GM12865 (cell line): Measurements from ENCODE around the gene SPATA20.

Experiments used
- DNase-seq: peaks from one replicate; pipeline ENCODE4 v3.0.0; 2010; ENCODE audit warnings: low read depth
- H3K4me3 ChIP-seq: 2 replicates; pipeline ENCODE4 v1.5.1; 2011; ENCODE audit warnings: mild to moderate bottlenecking, low read depth, low read length, control low read depth
- CTCF ChIP-seq: IDR thresholded peaks from 2 replicates; pipeline ENCODE4 v1.5.1; 2011; ENCODE audit warnings: low read length, control low read depth, low read depth, inconsistent platforms; ENCODE audit not compliant: insufficient read depth; ENCODE audit errors: missing control alignments

SPATA20 gene

GRCh38 chr17:50505591-50506130, 41.3 kb upstream of the SPATA20 start:
- no peak for DNase-seq
- no peak overlapping the region for H3K4me3 ChIP-seq
- TF ChIP-seq CTCF: no peak

DNA sequence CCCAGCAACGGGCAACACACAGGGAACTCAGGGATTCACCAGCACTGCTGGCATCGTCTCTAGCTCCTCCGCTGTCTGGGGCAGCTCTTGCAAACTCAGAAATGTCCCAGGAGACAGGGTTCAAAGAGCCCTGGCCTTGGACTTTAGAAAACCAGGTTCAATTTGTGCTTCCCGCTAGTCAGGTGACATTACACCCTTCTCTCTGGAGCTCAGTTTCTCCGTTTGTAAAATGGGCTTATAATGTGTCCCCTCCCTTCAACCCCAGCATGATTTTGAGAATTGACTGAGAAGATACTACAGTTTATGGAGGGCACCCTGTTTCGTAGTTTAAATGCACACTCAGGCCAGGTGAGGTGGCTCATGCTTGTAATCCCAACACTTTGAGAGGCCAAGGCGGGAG, 40.7 kb upstream of the SPATA20 start:
- no peak overlapping the region for H3K4me3 ChIP-seq
- no peak for DNase-seq
- TF ChIP-seq CTCF: no peak

DNA sequence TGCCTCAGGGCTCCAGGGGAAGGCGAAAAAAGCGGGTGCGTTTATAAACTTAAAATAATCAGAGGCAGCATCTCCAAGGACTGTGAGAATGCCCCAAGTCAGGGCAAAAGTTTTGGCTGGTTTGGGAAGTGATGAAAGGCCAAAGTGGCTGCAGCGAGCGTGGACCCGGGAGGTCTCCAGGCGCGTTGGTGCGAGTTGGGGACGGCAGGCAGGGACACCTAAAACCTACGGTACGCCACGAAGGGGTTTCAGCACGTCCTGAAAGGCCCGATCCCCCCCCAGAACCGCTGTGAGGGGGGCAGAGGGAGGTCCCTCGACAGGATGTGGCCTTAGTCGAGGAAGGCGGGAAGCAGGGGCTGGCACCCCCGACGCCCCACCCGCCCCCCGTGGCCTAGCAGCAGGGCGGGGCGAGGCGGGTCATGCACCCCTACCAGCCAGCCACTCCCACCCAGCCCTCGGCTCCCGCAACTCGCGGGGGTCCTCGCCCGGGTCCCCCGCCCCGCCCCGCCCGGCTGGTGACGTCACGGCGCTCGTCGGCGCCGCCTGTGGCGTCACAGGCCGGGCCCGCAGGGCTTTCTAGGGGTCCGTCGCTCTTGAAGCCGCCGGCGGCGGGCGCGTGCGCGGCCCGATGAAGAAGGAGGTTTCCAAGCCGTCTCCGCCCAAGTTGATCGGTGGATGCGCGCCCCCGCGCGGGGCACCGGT, 39.0 kb upstream of the SPATA20 start, which contains the start of gene MYCBPAP:
Gene MYCBPAP (plus strand): TSS at position 569 of the 702 bp plus-strand sequence. CDS start 236 bp downstream, outside the sequence.
- H3K4me3 ChIP-seq: peak within 1 kb of the TSS; percentile 59
- TF ChIP-seq CTCF: peak; percentile 23
- DNase-seq: peak; percentile 91

DNA sequence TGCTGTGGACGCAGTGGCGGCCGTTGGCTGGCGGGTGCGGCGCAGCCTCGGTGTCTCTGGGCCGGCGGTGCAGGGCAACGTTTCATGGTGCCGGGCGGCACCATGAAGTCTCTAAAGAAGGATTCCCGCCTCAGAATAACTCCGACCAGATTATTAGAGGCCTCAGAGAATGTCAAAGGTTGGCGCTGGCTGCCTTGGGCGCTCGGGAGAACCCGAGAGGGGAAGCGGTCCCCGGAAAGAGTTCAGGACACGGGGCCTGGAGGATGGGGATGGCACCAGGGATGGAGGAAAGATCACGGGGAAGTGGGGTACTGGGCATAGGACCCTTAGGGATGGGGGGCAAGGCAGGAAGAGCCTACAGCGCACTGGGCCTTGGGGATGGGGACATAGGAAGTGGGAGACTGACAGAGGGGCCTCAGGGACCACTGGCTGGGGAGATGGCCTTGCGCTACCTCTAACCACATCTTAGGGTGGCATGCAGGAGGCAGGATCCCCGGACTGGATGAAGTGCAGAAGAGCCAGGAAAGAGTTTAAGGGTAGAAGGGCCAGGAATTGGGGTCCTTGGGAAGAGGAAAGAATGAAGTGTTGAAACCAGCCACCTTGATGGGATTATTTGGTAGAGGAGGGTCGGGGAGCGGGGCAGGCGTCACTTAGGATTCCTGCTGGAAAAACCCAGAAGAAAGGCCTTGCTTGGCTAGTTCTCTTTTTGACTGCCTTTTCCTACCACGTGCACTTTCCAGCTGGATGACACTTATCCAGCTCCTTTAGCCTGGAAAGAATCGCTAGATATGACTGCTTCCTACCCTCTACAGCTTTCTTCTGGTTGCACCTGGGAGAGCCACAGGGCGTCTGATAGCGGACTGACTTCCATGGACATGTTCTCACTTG, 38.2 kb upstream of the SPATA20 start:
- no peak for TF ChIP-seq CTCF
- H3K4me3 ChIP-seq: peak overlapping the region; percentile 59

DNA sequence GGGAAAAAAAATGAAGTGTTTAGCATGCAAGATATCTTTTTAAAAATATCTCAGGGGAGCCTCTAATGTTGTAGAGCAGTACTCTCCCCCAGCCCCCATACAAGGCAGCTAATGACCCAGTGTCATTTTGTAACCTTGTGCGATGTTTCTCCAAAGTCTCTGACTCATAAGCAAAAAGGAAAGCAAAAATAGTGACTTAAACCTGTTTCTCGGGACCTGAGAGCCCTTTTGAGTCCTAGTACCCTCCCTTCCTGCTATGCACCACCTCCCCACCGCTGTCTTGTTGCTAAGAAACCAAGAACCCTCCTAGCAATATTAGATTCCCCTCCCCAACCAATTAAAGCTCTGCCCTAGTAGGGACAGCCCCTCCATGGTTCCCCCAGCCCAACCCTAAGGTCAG, 35.9 kb upstream of the SPATA20 start:
- TF ChIP-seq CTCF: no peak
- peak; percentile 96 for DNase-seq
- H3K4me3 ChIP-seq: peak overlapping the region; percentile 28; the same call in 1 of the 2 replicates

More for the DNA sequence above, 38.2 kb upstream of the SPATA20 start:
- peak; percentile 9 for DNase-seq

- no peak overlapping the region for H3K4me3 ChIP-seq
- TF ChIP-seq CTCF: no peak
- DNase-seq: no peak
Measured at GRCh38 chr17:50513495-50513894, 33.5 kb upstream of the SPATA20 start.
